ENCODE measurements around the gene DTX3.
A peak's percentile ranks its signal among the peaks of the same experiment; 100 is the strongest.

DTX3 gene

DNA sequence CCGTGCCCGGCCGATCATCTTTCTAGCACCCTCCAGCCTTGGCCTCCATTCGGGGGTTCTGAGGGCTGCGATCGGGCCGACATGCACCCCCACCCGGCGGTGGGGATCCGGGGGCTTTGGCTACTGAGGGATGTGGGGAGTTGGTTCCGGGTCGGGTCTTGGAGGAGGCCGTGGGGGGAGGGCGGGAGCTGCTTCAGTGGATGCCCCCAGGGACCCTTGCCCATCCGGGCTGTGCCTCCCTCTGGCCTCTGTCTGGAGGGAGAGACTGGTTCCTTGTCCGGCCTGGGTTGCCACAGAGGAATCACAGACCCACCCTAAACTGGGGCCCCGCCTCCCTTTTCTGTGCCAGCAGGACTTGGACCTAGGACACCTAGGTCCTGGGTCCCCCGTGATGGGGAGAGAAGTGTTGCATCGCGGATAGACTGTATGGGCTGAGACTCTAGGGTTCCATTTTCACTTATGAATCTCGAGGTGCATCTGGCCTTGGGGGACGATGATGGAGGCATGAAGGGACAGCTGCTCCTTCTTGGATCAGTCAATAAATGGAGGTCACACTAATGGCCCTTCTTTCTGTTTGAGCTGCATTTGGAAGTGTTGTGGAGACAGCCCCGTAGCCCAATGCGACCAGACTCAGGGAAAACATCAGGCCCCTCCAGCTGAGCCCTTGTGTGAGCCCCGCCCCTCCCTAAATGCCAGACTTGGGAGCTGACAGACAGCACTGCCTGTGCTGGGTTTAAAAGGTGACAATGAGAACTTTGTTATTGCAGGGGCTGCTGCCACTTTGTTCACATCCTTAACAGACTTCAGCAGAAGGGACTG is 577 bp downstream of the DTX3 start:
- H3K36me3 ChIP-seq (ENCODE audit: insufficient read depth, low read length): peaks cover 25% of the 10 kb centered on the region; the same call in 1 of the 2 replicates
- H3K4me1 ChIP-seq (ENCODE audit: insufficient read depth, low read length): peaks cover 21% of the 10 kb centered on the region
- H3K4me3 ChIP-seq (ENCODE audit: low read depth in 1 of 2, low read length in 2 of 2): peak overlapping the region; percentile 28 to 62; a peak in 3 of 4 replicates
- H3K9me3 ChIP-seq (ENCODE audit: insufficient read depth, low read length, severe bottlenecking): no peaks in the 10 kb centered on the region
- peak overlapping the region; percentile 58 for H3K4me2 ChIP-seq (ENCODE audit: insufficient read depth, low read length)
- H3K79me2 ChIP-seq (ENCODE audit: insufficient read depth, low read length): no peaks in the 10 kb centered on the region; the same call in 1 of the 2 replicates
- H3K9ac ChIP-seq (ENCODE audit: low read depth, low read length): peak overlapping the region; percentile 57
- H2AFZ ChIP-seq (ENCODE audit: low read depth, low read length): peak overlapping the region; percentile 83
- no peak for TF ChIP-seq EZH2 (IDR thresholded peaks at IDR 0.05; ENCODE audit: borderline replicate concordance, low read depth, low read length, severe bottlenecking)
- TF ChIP-seq, protein P1, sequence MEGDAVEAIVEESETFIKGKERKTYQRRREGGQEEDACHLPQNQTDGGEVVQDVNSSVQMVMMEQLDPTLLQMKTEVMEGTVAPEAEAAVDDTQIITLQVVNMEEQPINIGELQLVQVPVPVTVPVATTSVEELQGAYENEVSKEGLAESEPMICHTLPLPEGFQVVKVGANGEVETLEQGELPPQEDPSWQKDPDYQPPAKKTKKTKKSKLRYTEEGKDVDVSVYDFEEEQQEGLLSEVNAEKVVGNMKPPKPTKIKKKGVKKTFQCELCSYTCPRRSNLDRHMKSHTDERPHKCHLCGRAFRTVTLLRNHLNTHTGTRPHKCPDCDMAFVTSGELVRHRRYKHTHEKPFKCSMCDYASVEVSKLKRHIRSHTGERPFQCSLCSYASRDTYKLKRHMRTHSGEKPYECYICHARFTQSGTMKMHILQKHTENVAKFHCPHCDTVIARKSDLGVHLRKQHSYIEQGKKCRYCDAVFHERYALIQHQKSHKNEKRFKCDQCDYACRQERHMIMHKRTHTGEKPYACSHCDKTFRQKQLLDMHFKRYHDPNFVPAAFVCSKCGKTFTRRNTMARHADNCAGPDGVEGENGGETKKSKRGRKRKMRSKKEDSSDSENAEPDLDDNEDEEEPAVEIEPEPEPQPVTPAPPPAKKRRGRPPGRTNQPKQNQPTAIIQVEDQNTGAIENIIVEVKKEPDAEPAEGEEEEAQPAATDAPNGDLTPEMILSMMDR (IDR thresholded peaks at IDR 0.05; ENCODE audit: borderline replicate concordance, extremely low read depth, low read length, poor library complexity, severe bottlenecking): no peak
- ATAC-seq (ENCODE audit: insufficient read depth, low read depth): peak; percentile 36
- H3K27ac ChIP-seq (ENCODE audit: low read length): peak overlapping the region; percentile 28; the same call in 1 of the 2 replicates
- no peaks in the 10 kb centered on the region for H3K27me3 ChIP-seq (ENCODE audit: insufficient read depth, low read length, poor library complexity)
- DNase-seq: peak; percentile 15
- no peaks in the 10 kb centered on the region for H4K20me1 ChIP-seq (ENCODE audit: insufficient read depth, low read length)

DNA sequence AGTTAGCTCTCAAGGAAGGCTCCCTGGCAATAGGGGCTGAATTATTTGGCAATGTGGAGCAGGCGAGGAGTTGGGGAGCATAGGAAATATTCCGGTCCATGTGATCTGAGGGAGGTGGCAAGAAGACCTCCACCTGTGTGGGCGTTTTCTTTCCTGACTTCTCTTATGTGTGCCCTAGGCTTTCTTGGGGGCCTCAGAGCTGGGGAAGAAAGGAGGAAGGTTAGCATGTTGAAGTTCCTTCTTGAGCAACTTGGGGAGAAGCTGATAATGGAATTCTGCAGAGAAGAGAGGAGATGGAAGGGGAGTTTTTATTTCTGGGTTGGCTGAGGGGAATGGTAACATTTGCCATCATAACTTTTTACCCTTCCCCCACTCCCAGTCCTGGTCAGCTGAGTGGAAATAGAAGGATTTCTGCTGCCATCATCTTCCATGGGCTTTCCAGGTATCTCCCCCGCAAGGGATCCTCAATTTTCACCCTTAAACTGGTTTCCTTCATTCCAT is 1.2 kb downstream of the DTX3 start:
- Histone ChIP-seq H3K27ac (ENCODE audit: low read length) (no peak overlapping the region), H3K27me3 (ENCODE audit: insufficient read depth, low read length, poor library complexity) (no peaks in the 10 kb centered on the region)

DNA sequence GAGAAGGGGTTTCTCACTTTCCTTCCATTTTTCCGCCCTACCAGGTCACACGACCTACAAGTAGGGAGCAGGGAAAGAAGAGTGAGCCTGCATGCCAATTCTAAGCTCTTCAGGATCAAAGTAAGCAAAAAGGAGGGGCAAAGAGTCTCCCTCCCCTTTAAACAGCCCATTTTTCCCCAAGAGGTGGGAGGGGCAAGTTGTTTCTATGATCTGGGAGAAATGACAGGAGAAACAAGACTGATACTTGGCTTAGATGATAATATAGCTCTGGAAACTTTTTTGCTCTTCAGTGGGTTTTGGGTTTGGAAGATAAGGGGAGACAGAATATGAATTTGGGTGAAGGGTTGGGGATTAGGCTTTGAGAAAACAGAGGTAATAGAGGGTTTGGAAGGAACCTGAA is 1.8 kb downstream of the DTX3 start:
- Histone ChIP-seq H4K20me1 (ENCODE audit: insufficient read depth, low read length) (no peaks in the 10 kb centered on the region), H3K27ac (ENCODE audit: low read length) (no peak overlapping the region), H3K36me3 (ENCODE audit: insufficient read depth, low read length) (peaks cover 13% of the 10 kb centered on the region; the same call in 1 of the 2 replicates), H3K4me3 (ENCODE audit: low read depth in 1 of 2, low read length in 2 of 2) (no peak overlapping the region), H3K27me3 (ENCODE audit: insufficient read depth, low read length, poor library complexity) (no peaks in the 10 kb centered on the region), H3K4me1 (ENCODE audit: insufficient read depth, low read length) (peaks cover 21% of the 10 kb centered on the region), H2AFZ (ENCODE audit: low read depth, low read length) (no peak overlapping the region), H3K79me2 (ENCODE audit: insufficient read depth, low read length) (no peaks in the 10 kb centered on the region; the same call in 1 of the 2 replicates), H3K9me3 (ENCODE audit: insufficient read depth, low read length, severe bottlenecking) (no peaks in the 10 kb centered on the region), H3K9ac (ENCODE audit: low read depth, low read length) (no peak overlapping the region), H3K4me2 (ENCODE audit: insufficient read depth, low read length) (no peak overlapping the region)
- no peak for ATAC-seq (ENCODE audit: insufficient read depth, low read depth)
- TF ChIP-seq, protein P1 (IDR thresholded peaks at IDR 0.05; ENCODE audit: borderline replicate concordance, extremely low read depth, low read length, poor library complexity, severe bottlenecking): no peak
- TF ChIP-seq EZH2 (IDR thresholded peaks at IDR 0.05; ENCODE audit: borderline replicate concordance, low read depth, low read length, severe bottlenecking): no peak
- DNase-seq: no peak

More for the DNA sequence above, 1.2 kb downstream of the DTX3 start:
- DNase-seq: no peak
- no peaks in the 10 kb centered on the region for H4K20me1 ChIP-seq (ENCODE audit: insufficient read depth, low read length)
- no peaks in the 10 kb centered on the region for H3K9me3 ChIP-seq (ENCODE audit: insufficient read depth, low read length, severe bottlenecking)
- H3K4me2 ChIP-seq (ENCODE audit: insufficient read depth, low read length): peak overlapping the region; percentile 58; the same call in 1 of the 2 replicates
- TF ChIP-seq, protein P1 (IDR thresholded peaks at IDR 0.05; ENCODE audit: borderline replicate concordance, extremely low read depth, low read length, poor library complexity, severe bottlenecking): no peak
- TF ChIP-seq EZH2 (IDR thresholded peaks at IDR 0.05; ENCODE audit: borderline replicate concordance, low read depth, low read length, severe bottlenecking): no peak
- no peak overlapping the region for H2AFZ ChIP-seq (ENCODE audit: low read depth, low read length)
- peaks cover 21% of the 10 kb centered on the region for H3K4me1 ChIP-seq (ENCODE audit: insufficient read depth, low read length)
- ATAC-seq (ENCODE audit: insufficient read depth, low read depth): no peak
- peaks cover 18% of the 10 kb centered on the region; the same call in 1 of the 2 replicates for H3K36me3 ChIP-seq (ENCODE audit: insufficient read depth, low read length)
- H3K9ac ChIP-seq (ENCODE audit: low read depth, low read length): no peak overlapping the region
- H3K79me2 ChIP-seq (ENCODE audit: insufficient read depth, low read length): no peaks in the 10 kb centered on the region; the same call in 1 of the 2 replicates
- H3K4me3 ChIP-seq (ENCODE audit: low read depth in 1 of 2, low read length in 2 of 2): no peak overlapping the region
